Central memory CD8-positive, alpha-beta T cell (primary cell): ENCODE measurements around the gene SMG6.

ENCODE experiments used
- ATAC-seq: fragments of 150-1000 bp; cut with Tn5 transposase; replicated peaks from 2 replicates; pipeline ENCODE4 v1.10.0; 2022; ENCODE audit warnings: mild to moderate bottlenecking, moderate FRiP score, moderate number of reproducible peaks; ENCODE audit not compliant: poor library complexity, severe bottlenecking; ENCODE audit errors: extremely low read depth
- DNase-seq, 2 donors: peaks; one replicate each; pipeline ENCODE4 v3.0.0; 2021; ENCODE audit warnings: low spot score in 2 of 2
- H3K27ac Mint-ChIP-seq: one replicate; pipeline ENCODE4 v1.8.0; 2022; ENCODE audit warnings: low read depth, mild to moderate bottlenecking, moderate library complexity, mixed read lengths
- H3K27me3 Mint-ChIP-seq: one replicate; pipeline ENCODE4 v1.8.0; 2022; ENCODE audit warnings: mixed read lengths
- H3K36me3 Mint-ChIP-seq: one replicate; pipeline ENCODE4 v1.8.0; 2022; ENCODE audit warnings: mild to moderate bottlenecking, moderate library complexity, mixed read lengths; ENCODE audit not compliant: insufficient read depth
- H3K4me1 Mint-ChIP-seq: one replicate; pipeline ENCODE4 v1.8.0; 2022; ENCODE audit warnings: mixed read lengths
- H3K4me3 Mint-ChIP-seq: one replicate; pipeline ENCODE4 v1.8.0; 2022; ENCODE audit warnings: mild to moderate bottlenecking, moderate library complexity, mixed read lengths
- H3K9me3 Mint-ChIP-seq: one replicate; pipeline ENCODE4 v1.8.0; 2022; ENCODE audit warnings: mixed read lengths

Gene SMG6

GRCh38 chr17:2068519-2069051, 235.0 kb downstream of the SMG6 start:
- peak overlapping the region; percentile 92 for H3K27ac Mint-ChIP-seq
- DNase-seq = no peak
- no peak for ATAC-seq
- H3K9me3 Mint-ChIP-seq = no peaks in the 10 kb centered on the region
- H3K27me3 Mint-ChIP-seq = no peaks in the 10 kb centered on the region
- H3K4me1 Mint-ChIP-seq = peaks cover 56% of the 10 kb centered on the region
- peaks cover 12% of the 10 kb centered on the region for H3K36me3 Mint-ChIP-seq
- H3K4me3 Mint-ChIP-seq = peak overlapping the region; percentile 58

- H3K27me3 Mint-ChIP-seq = no peaks in the 10 kb centered on the region
- no peak overlapping the region for H3K27ac Mint-ChIP-seq
- H3K36me3 Mint-ChIP-seq = peaks cover 12% of the 10 kb centered on the region
- no peaks in the 10 kb centered on the region for H3K9me3 Mint-ChIP-seq
- no peak overlapping the region for H3K4me3 Mint-ChIP-seq
- DNase-seq (no peak), ATAC-seq (no peak)
- H3K4me1 Mint-ChIP-seq = peaks cover 56% of the 10 kb centered on the region
These were observed 235.5 kb downstream of the SMG6 start for GRCh38 chr17:2068031-2068518.

GRCh38 chr17:2067608-2068024, 236.0 kb downstream of the SMG6 start:
- ATAC-seq (no peak), DNase-seq (no peak)
- no peak overlapping the region for H3K4me3 Mint-ChIP-seq
- H3K4me1 Mint-ChIP-seq = peaks cover 56% of the 10 kb centered on the region
- no peaks in the 10 kb centered on the region for H3K9me3 Mint-ChIP-seq
- H3K27me3 Mint-ChIP-seq = no peaks in the 10 kb centered on the region
- no peak overlapping the region for H3K27ac Mint-ChIP-seq
- peaks cover 15% of the 10 kb centered on the region for H3K36me3 Mint-ChIP-seq

DNA sequence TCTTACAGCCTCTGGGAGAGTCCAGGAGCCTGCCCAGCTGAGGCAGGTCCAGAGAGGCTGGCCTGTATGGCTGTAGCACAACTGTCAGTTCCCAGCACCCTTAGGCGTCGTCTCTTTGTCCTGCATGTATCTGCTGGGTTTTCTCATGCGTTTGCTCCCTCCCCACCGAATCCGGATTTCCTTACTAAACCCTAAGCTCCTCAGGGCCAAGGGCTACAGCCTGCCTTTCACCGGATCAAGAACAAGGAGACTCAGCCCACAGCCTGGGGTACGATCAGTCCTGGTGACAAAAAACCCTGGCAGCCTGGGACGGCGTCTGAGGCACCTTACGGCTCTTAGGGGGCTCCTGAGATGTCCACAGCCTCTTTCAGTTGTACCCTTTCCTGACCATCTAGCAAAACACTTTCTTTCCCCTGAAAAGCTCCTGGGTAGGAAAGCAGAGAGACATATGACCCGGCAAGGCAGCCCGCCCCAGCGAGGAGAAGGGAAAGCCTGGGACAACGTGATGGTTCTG, 236.5 kb downstream of the SMG6 start:
- H3K9me3 Mint-ChIP-seq = no peaks in the 10 kb centered on the region
- H3K27me3 Mint-ChIP-seq = no peaks in the 10 kb centered on the region
- H3K27ac Mint-ChIP-seq = no peak overlapping the region
- DNase-seq = no peak
- ATAC-seq = no peak
- peaks cover 15% of the 10 kb centered on the region for H3K36me3 Mint-ChIP-seq
- no peak overlapping the region for H3K4me3 Mint-ChIP-seq
- H3K4me1 Mint-ChIP-seq = peaks cover 56% of the 10 kb centered on the region

- H3K27me3 Mint-ChIP-seq = no peaks in the 10 kb centered on the region
- no peak for DNase-seq
- no peak for ATAC-seq
- peaks cover 51% of the 10 kb centered on the region for H3K4me1 Mint-ChIP-seq
- no peak overlapping the region for H3K4me3 Mint-ChIP-seq
- H3K36me3 Mint-ChIP-seq = peaks cover 14% of the 10 kb centered on the region
- no peaks in the 10 kb centered on the region for H3K9me3 Mint-ChIP-seq
- no peak overlapping the region for H3K27ac Mint-ChIP-seq
These were observed 237.6 kb downstream of the SMG6 start for GRCh38 chr17:2065949-2066400.

GRCh38 chr17:2064980-2065785, 238.4 kb downstream of the SMG6 start:
- Mint-ChIP-seq H3K36me3 (peaks cover 14% of the 10 kb centered on the region), H3K27me3 (no peaks in the 10 kb centered on the region), H3K9me3 (no peaks in the 10 kb centered on the region), H3K4me1 (peaks cover 50% of the 10 kb centered on the region), H3K27ac (peak overlapping the region; percentile 19), H3K4me3 (no peak overlapping the region)
- DNase-seq (no peak), ATAC-seq (no peak)

DNA sequence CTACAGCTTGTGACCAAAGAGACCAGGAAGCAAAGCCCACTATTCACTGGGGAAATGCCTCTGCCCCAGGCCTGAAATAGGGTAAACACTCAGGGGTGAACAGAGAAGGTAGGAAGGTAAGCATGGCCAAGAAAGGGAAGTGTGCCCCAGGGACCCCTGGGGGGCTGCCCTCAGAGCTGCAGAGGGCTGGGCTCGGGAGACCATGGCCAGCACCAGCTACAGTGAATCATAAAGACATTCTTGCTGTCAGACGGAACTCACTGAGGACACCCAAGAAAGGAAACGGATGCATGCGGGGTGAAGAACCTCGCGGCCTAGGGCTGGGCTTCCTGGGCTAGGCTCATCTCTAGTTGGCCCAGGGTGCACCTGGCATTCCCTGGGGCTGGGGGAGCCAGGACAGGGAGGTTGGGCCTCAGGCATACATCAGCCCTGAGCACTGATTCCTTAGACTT, 239.0 kb downstream of the SMG6 start:
- H3K4me3 Mint-ChIP-seq = no peak overlapping the region
- DNase-seq (no peak), ATAC-seq (no peak)
- peak overlapping the region; percentile 19 for H3K27ac Mint-ChIP-seq
- no peaks in the 10 kb centered on the region for H3K27me3 Mint-ChIP-seq
- no peaks in the 10 kb centered on the region for H3K9me3 Mint-ChIP-seq
- peaks cover 47% of the 10 kb centered on the region for H3K4me1 Mint-ChIP-seq
- H3K36me3 Mint-ChIP-seq = peaks cover 17% of the 10 kb centered on the region

- Mint-ChIP-seq H3K27ac (peak overlapping the region; percentile 19), H3K4me1 (peaks cover 46% of the 10 kb centered on the region), H3K4me3 (no peak overlapping the region), H3K36me3 (peaks cover 20% of the 10 kb centered on the region), H3K9me3 (no peaks in the 10 kb centered on the region), H3K27me3 (no peaks in the 10 kb centered on the region)
- DNase-seq (no peak), ATAC-seq (no peak)
These were observed 239.5 kb downstream of the SMG6 start for GRCh38 chr17:2064147-2064489.

GRCh38 chr17:2063261-2064146, 240.1 kb downstream of the SMG6 start:
- H3K4me1 Mint-ChIP-seq = peaks cover 40% of the 10 kb centered on the region
- no peaks in the 10 kb centered on the region for H3K9me3 Mint-ChIP-seq
- no peak overlapping the region for H3K27ac Mint-ChIP-seq
- H3K4me3 Mint-ChIP-seq = no peak overlapping the region
- peaks cover 20% of the 10 kb centered on the region for H3K36me3 Mint-ChIP-seq
- DNase-seq = no peak
- H3K27me3 Mint-ChIP-seq = no peaks in the 10 kb centered on the region
- no peak for ATAC-seq

DNA sequence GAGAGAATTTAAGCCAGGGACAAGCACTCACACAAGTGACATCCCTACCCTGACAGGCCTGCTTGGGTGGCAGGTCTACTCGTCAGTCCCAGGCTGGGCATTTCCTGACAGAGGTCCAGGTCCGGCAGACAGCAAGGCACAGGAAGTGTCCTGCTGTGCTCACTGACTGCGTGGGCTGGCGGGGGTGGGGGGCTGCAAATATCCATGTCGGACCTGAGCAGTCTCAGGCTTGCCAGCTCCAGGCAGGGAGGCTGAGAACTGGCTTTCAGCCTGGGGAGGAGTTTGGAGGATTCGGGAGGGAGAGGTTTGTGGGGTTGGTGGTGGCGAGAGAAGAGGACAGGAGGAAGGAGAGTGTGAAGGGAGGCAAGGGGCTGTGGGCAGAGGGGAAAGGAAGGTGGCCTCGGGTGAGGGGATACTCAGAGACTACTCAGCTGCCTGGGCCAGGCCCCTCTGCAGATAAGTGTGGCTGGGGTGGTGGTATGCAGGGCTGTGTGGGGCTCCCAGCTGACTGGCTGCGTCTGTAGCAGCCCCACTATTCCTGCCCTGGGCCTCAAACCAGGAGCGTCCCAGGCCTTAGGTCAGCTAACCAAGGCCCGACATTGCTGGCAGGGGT, 240.9 kb downstream of the SMG6 start:
- Mint-ChIP-seq H3K9me3 (no peaks in the 10 kb centered on the region), H3K27me3 (no peaks in the 10 kb centered on the region), H3K4me1 (peaks cover 32% of the 10 kb centered on the region), H3K36me3 (peaks cover 22% of the 10 kb centered on the region), H3K27ac (no peak overlapping the region), H3K4me3 (no peak overlapping the region)
- no peak for DNase-seq
- ATAC-seq = no peak

GRCh38 chr17:2061441-2061958, 242.1 kb downstream of the SMG6 start:
- ATAC-seq (no peak), DNase-seq (no peak)
- Mint-ChIP-seq H3K4me3 (no peak overlapping the region), H3K27ac (no peak overlapping the region), H3K9me3 (no peaks in the 10 kb centered on the region), H3K4me1 (peaks cover 22% of the 10 kb centered on the region), H3K27me3 (no peaks in the 10 kb centered on the region), H3K36me3 (peaks cover 24% of the 10 kb centered on the region)
